NCI-H2107 treated with DMSO at 0.1 percent for 48 hours (cell line): ENCODE measurements around the gene ABHD2.
"Not testable (repeated sequence)": the region's sequence is repeated elsewhere in the genome, so short reads cannot be mapped to it uniquely, and the experiment has no call there.

Experiments
- DNase-seq: peaks from one replicate; lab custom pipeline; 2025; ENCODE audit not compliant: unreplicated experiment; lab: John Stamatoyannopoulos, UW

The ABHD2 gene

GRCh38 chr15:89136818-89137772, 48.8 kb downstream of the ABHD2 start:
- DNase-seq: no peak

- DNase-seq: no peak
Measured at GRCh38 chr15:89137926-89138325, 49.7 kb downstream of the ABHD2 start.

GRCh38 chr15:89138999-89139612, 50.9 kb downstream of the ABHD2 start:
- DNase-seq: no peak

GRCh38 chr15:89139613-89140499, 51.6 kb downstream of the ABHD2 start:
- no peak for DNase-seq

GRCh38 chr15:89140595-89140994, 52.3 kb downstream of the ABHD2 start:
- DNase-seq: no peak

GRCh38 chr15:89141159-89141558, 52.9 kb downstream of the ABHD2 start:
- not testable (repeated sequence) for DNase-seq

GRCh38 chr15:89141885-89142284, 53.6 kb downstream of the ABHD2 start:
- DNase-seq: no peak

GRCh38 chr15:89142423-89142822, 54.2 kb downstream of the ABHD2 start:
- DNase-seq: no peak

- DNase-seq: peak; percentile 13
Measured at GRCh38 chr15:89143503-89144162, 55.4 kb downstream of the ABHD2 start.

GRCh38 chr15:89144491-89144890, 56.2 kb downstream of the ABHD2 start:
- no peak for DNase-seq

- no peak for DNase-seq
Measured at GRCh38 chr15:89146366-89146765, 58.1 kb downstream of the ABHD2 start.

- no peak for DNase-seq
Measured at GRCh38 chr15:89148126-89148525, 59.9 kb downstream of the ABHD2 start.

GRCh38 chr15:89149501-89150101, 61.3 kb downstream of the ABHD2 start:
- DNase-seq: no peak

- DNase-seq: peak; percentile 10
Measured at GRCh38 chr15:89150287-89150686, 62.0 kb downstream of the ABHD2 start.

GRCh38 chr15:89150762-89151664, 62.8 kb downstream of the ABHD2 start:
- peak; percentile 65 for DNase-seq

- no peak for DNase-seq
Measured at GRCh38 chr15:89155122-89155521, 66.9 kb downstream of the ABHD2 start.

GRCh38 chr15:89155656-89156055, 67.4 kb downstream of the ABHD2 start:
- no peak for DNase-seq

GRCh38 chr15:89157061-89157460, 68.8 kb downstream of the ABHD2 start:
- DNase-seq: no peak

GRCh38 chr15:89157918-89158564, 69.8 kb downstream of the ABHD2 start:
- DNase-seq: no peak
